H9 (cell line): ENCODE data around the gene DHRS7C. TPM values are rescaled to one million over a fixed set of nuclear protein-coding genes. Genes with fewer than 3 reads are reported as not detected.

ENCODE experiments used
- DNase-seq: peaks from one replicate; pipeline ENCODE4 v3.0.0-alpha.2; 2017
- H2AFZ ChIP-seq: one replicate; pipeline ENCODE4 v1.6.1; 2013; ENCODE audit warnings: mild to moderate bottlenecking, low read length, control low read depth, moderate library complexity
- H2AK5ac ChIP-seq: 2 replicates; pipeline ENCODE4 v1.6.1; 2013; ENCODE audit warnings: low read length, control low read depth, mixed read lengths; ENCODE audit not compliant: insufficient read length
- H2BK120ac ChIP-seq: one replicate; pipeline ENCODE4 v1.6.1; 2013; ENCODE audit warnings: low read depth, mild to moderate bottlenecking, low read length, control low read depth, inconsistent platforms; ENCODE audit not compliant: poor library complexity, severe bottlenecking
- H2BK12ac ChIP-seq: 2 replicates; pipeline ENCODE4 v1.6.1; 2013; ENCODE audit warnings: low read length, control low read depth, mixed read lengths, low read depth; ENCODE audit not compliant: insufficient read length
- H2BK15ac ChIP-seq: 2 replicates; pipeline ENCODE4 v1.6.1; 2013; ENCODE audit warnings: low read depth, low read length, control low read depth
- H2BK20ac ChIP-seq: one replicate; pipeline ENCODE4 v1.6.1; 2013; ENCODE audit warnings: low read depth, mild to moderate bottlenecking, low read length, control low read depth, inconsistent platforms; ENCODE audit not compliant: poor library complexity, severe bottlenecking
- H2BK5ac ChIP-seq: 2 replicates; pipeline ENCODE4 v1.6.1; 2013; ENCODE audit warnings: low read length, control low read depth, mixed read lengths; ENCODE audit not compliant: insufficient read length
- H3K14ac ChIP-seq: 2 replicates; pipeline ENCODE4 v1.6.1; 2013; ENCODE audit warnings: low read length, control low read depth; ENCODE audit not compliant: insufficient read depth
- H3K18ac ChIP-seq: 2 replicates; pipeline ENCODE4 v1.6.1; 2013; ENCODE audit warnings: low read depth, mild to moderate bottlenecking, mixed read lengths, low read length, control low read depth; ENCODE audit not compliant: insufficient read length
- H3K23ac ChIP-seq: 2 replicates; pipeline ENCODE4 v1.6.1; 2013; ENCODE audit warnings: low read length, control low read depth, mixed read lengths, low read depth; ENCODE audit not compliant: insufficient read length
- H3K23me2 ChIP-seq: 2 replicates; pipeline ENCODE4 v1.6.1; 2013; ENCODE audit warnings: low read depth, mild to moderate bottlenecking, mixed read lengths, low read length, control low read depth; ENCODE audit not compliant: insufficient read length, poor library complexity, severe bottlenecking
- H3K27ac ChIP-seq: 2 replicates; pipeline ENCODE4 v1.5.1; 2013; ENCODE audit warnings: low read length, control low read depth, mixed read lengths, low read depth; ENCODE audit not compliant: insufficient read length
- H3K27me3 ChIP-seq: 2 replicates; pipeline ENCODE4 v1.6.1; 2013; ENCODE audit warnings: low read length, control low read depth, inconsistent platforms; ENCODE audit not compliant: insufficient read depth
- H3K4ac ChIP-seq: 2 replicates; pipeline ENCODE4 v1.6.1; 2013; ENCODE audit warnings: low read depth, mild to moderate bottlenecking, control low read depth, inconsistent platforms, low read length, moderate library complexity
- H3K4me1 ChIP-seq: 2 replicates; pipeline ENCODE4 v1.6.1; 2013; ENCODE audit warnings: low read length, control low read depth, inconsistent platforms; ENCODE audit not compliant: insufficient read depth
- H3K4me2 ChIP-seq: 2 replicates; pipeline ENCODE4 v1.6.1; 2013; ENCODE audit warnings: low read length, control low read depth, mixed read lengths; ENCODE audit not compliant: insufficient read length, insufficient read depth
- H3K56ac ChIP-seq: 2 replicates; pipeline ENCODE4 v1.6.1; 2013; ENCODE audit warnings: low read depth, mild to moderate bottlenecking, mixed read lengths, low read length, control low read depth; ENCODE audit not compliant: insufficient read length
- H3K79me1 ChIP-seq: 2 replicates; pipeline ENCODE4 v1.6.1; 2013; ENCODE audit warnings: low read depth, mild to moderate bottlenecking, moderate library complexity, low read length, control low read depth, inconsistent platforms; ENCODE audit not compliant: insufficient read depth, poor library complexity, severe bottlenecking
- H3K79me2 ChIP-seq: 2 replicates; pipeline ENCODE4 v1.6.1; 2013; ENCODE audit warnings: low read length, control low read depth, inconsistent platforms; ENCODE audit not compliant: insufficient read depth
- H3K9ac ChIP-seq: 2 replicates; pipeline ENCODE4 v1.6.1; 2013; ENCODE audit warnings: low read length, control low read depth, mixed read lengths; ENCODE audit not compliant: insufficient read length; ENCODE audit errors: extremely low read depth
- H3K9me3 ChIP-seq: one replicate; pipeline ENCODE4 v1.6.1; 2013; ENCODE audit warnings: low read depth, low read length, inconsistent platforms; ENCODE audit not compliant: control insufficient read depth
- H3T11ph ChIP-seq: one replicate; pipeline ENCODE4 v1.6.1; 2013; ENCODE audit warnings: mild to moderate bottlenecking, low read length, control low read depth, inconsistent platforms
- H4K20me1 ChIP-seq: one replicate; pipeline ENCODE4 v1.6.1; 2013; ENCODE audit not compliant: control insufficient read depth, insufficient read length, insufficient read depth
- H4K5ac ChIP-seq: 2 replicates; pipeline ENCODE4 v1.6.1; 2013; ENCODE audit warnings: low read depth, mild to moderate bottlenecking, mixed read lengths, low read length, control low read depth; ENCODE audit not compliant: insufficient read length
- H4K8ac ChIP-seq: replicated peaks from 2 replicates; pipeline ENCODE4 v1.6.1; 2013; ENCODE audit warnings: low read length, control low read depth, mixed read lengths, low read depth; ENCODE audit not compliant: insufficient read length
- H4K91ac ChIP-seq: 2 replicates; pipeline ENCODE4 v1.6.1; 2013; ENCODE audit warnings: low read depth, mild to moderate bottlenecking, moderate library complexity, mixed read lengths, low read length, control low read depth; ENCODE audit not compliant: insufficient read length
- H3K27ac Mint-ChIP-seq, 3 experiments: 2 replicates in 2 of 3; 3 replicates in 1 of 3; pipeline ENCODE4 v1.8.0; 2020 to 2021; ENCODE audit warnings: mixed read lengths in 3 of 3, mild to moderate bottlenecking in 1 of 3, moderate library complexity in 1 of 3
- H3K27me3 Mint-ChIP-seq: 2 replicates; pipeline ENCODE4 v1.8.0; 2021; ENCODE audit warnings: low read depth, mild to moderate bottlenecking, moderate library complexity, mixed read lengths
- H3K36me3 Mint-ChIP-seq, 3 experiments: 2 replicates in 2 of 3; 3 replicates in 1 of 3; pipeline ENCODE4 v1.8.0; 2020 to 2021; ENCODE audit warnings: low read depth in 3 of 3, mixed read lengths in 3 of 3; ENCODE audit not compliant: insufficient read depth in 1 of 3
- H3K4me1 Mint-ChIP-seq, 2 experiments: 2 replicates each; pipeline ENCODE4 v1.8.0; 2020; ENCODE audit warnings: mixed read lengths in 2 of 2
- H3K4me3 Mint-ChIP-seq, 2 experiments: 2 replicates in 1 of 2; 3 replicates in 1 of 2; pipeline ENCODE4 v1.8.0; 2020 to 2021; ENCODE audit warnings: mild to moderate bottlenecking in 2 of 2, mixed read lengths in 2 of 2, moderate library complexity in 1 of 2
- H3K9me3 Mint-ChIP-seq, 2 experiments: 2 replicates in 1 of 2; 3 replicates in 1 of 2; pipeline ENCODE4 v1.8.0; 2020; ENCODE audit warnings: mild to moderate bottlenecking in 2 of 2, mixed read lengths in 2 of 2, moderate library complexity in 1 of 2
- CTCF ChIP-seq: fragments of 200-600 bp; sonication (generic); conservative IDR thresholded peaks from 3 replicates; pipeline ENCODE4 v1.8.0; 2021; ENCODE audit warnings: antibody characterized with exemption, mild to moderate bottlenecking
- WGBS: extraction: QIAGEN DNeasy Blood & Tissue Kit; methylation state at CpG from one replicate; pipeline ENCODE4 v1.1.7; 2013; ENCODE audit warnings: missing lambda C conversion rate, low lambda C conversion rate, mixed read lengths; ENCODE audit not compliant: insufficient read length; ENCODE audit errors: extremely low coverage; 5-methylcytosine and 5-hydroxymethylcytosine counted together
- total RNA-seq: library from RNA; stranded (reverse); gene quantifications from 2 replicates; pipeline ENCODE4 v1.2.1, GENCODE V29; 2021

Gene DHRS7C
- total RNA-seq, 1 experiment from 2014 or later = not detected

GRCh38 chr17:9763643-9764042, 27.7 kb downstream of the DHRS7C start:
- Histone ChIP-seq H2BK20ac (no peak overlapping the region), H3K4me2 (no peak overlapping the region), H4K8ac (no peak overlapping the region), H3T11ph (no peak overlapping the region), H3K23ac (no peak overlapping the region), H3K4ac (no peak overlapping the region), H3K14ac (no peak overlapping the region), H3K27me3 (no peaks in the 10 kb centered on the region), H3K18ac (no peak overlapping the region), H4K91ac (no peak overlapping the region), H2AK5ac (no peak overlapping the region), H3K23me2 (no peaks in the 10 kb centered on the region), H3K4me1 (no peaks in the 10 kb centered on the region), H3K9me3 (no peaks in the 10 kb centered on the region), H3K56ac (no peak overlapping the region), H4K5ac (no peak overlapping the region), H3K79me2 (no peaks in the 10 kb centered on the region), H4K20me1 (no peaks in the 10 kb centered on the region), H2AFZ (no peak overlapping the region), H3K27ac (no peak overlapping the region), H2BK15ac (no peak overlapping the region), H2BK12ac (no peak overlapping the region), H3K79me1 (no peaks in the 10 kb centered on the region), H2BK5ac (no peak overlapping the region), H3K9ac (no peak overlapping the region), H2BK120ac (no peak overlapping the region)
- Mint-ChIP-seq H3K4me1 (peaks cover 0 to 2% of the 10 kb centered on the region in 2 experiments; a peak in 1 of 4 replicates), H3K27ac (no peak overlapping the region), H3K9me3 (no peaks in the 10 kb centered on the region; a peak in 1 of 5 replicates), H3K27me3 (peaks cover 9% of the 10 kb centered on the region), H3K4me3 (no peak overlapping the region), H3K36me3 (no peaks in the 10 kb centered on the region)
- DNase-seq = no peak
- no CpG with 5 or more reads among the region's 4 CpGs for WGBS
- no peak for TF ChIP-seq CTCF
